Stimulated activated naive CD4-positive, alpha-beta T cell (primary cell): ENCODE data around the gene ATXN7L1.
A peak's percentile ranks its signal among the peaks of the same experiment; 100 is the strongest.

Experiments used
- DNase-seq, 6 experiments: peaks; one replicate each; lab custom pipeline; 2025; lab: John Stamatoyannopoulos, UW

Gene ATXN7L1

DNA sequence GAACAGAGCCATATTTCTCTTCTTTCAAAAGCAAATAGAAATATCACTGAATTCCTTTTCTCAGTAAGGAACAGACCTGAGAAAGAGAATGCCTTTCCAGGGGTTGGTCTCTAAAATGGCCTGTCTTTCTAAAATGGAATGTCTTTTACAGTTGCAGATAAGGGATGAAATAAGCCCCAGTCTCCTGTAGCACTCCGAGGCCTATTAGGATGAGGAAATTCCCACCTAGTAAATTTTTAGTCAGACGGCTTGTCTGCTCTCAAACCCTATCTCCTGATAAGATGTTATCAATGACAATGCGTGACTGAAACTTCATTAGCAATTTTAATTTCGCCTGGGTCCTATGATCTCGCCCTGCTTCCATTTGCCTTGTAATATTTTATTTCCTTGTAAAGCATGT lies 292.2 kb downstream of the ATXN7L1 start:
- no peak for DNase-seq

DNA sequence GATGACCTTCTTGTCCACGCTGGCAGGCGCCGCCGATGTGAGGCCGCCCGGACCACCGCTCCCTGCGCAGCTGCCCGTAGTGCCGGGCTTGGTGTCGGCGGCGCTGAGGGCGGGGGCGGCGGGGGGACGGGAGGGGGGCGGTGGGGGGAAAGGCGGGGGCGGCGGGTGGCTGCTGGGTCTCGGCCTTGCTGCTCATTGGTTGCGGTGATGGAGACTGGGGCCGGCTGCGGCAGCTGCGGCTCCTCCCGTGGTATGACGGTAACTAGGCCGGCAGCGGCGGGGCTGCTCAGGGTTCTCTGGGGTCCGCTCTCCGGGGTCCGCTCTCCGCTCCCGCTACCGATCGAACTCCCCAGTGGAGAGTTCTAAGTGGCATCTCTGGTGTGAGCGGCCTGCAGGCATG lies 293.3 kb downstream of the ATXN7L1 start:
- DNase-seq, result no peak

DNA sequence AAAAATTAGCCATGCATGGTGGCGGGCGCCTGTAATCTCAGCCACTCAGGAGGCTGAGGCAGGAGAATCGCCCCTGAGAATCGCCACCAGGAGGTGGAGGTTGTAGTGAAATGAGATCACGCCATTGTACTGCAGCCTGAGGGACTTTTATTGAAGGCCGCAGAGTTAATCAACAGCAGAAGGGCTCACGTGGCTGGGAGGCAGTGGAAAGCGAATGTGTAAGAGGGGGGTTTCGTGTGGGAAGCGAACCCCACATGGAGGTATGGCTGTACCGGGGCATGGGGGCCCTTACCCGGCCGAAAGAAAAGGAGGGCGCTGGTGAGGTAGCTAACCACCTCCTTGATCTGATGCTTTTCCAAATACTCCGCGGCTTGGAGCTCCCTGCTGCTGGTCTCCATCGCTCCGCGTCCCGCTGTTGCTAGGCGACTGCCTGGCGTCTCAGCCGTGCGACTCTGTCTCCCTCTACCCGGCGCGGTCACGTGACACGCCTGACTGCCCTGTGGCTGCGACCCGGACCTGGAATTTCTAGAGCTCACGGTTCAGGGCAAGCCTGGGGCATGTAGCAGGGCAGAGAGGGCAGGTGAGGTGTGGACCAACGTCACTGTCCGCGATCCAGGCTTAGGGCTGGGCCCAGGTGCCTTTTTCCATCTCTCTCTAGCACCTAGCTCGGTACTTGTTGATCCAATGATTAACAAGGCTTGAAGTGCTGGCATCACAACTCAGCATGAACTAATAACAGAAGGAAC lies 295.2 kb downstream of the ATXN7L1 start, which contains the start of gene EFCAB10:
Gene EFCAB10, minus strand, starts transcription at position 428 of the 746 bp plus-strand sequence. Its CDS starts 30 bp downstream, at position 398.
- peak in 2 of 6 experiments; percentile 9 to 21 for DNase-seq

DNA sequence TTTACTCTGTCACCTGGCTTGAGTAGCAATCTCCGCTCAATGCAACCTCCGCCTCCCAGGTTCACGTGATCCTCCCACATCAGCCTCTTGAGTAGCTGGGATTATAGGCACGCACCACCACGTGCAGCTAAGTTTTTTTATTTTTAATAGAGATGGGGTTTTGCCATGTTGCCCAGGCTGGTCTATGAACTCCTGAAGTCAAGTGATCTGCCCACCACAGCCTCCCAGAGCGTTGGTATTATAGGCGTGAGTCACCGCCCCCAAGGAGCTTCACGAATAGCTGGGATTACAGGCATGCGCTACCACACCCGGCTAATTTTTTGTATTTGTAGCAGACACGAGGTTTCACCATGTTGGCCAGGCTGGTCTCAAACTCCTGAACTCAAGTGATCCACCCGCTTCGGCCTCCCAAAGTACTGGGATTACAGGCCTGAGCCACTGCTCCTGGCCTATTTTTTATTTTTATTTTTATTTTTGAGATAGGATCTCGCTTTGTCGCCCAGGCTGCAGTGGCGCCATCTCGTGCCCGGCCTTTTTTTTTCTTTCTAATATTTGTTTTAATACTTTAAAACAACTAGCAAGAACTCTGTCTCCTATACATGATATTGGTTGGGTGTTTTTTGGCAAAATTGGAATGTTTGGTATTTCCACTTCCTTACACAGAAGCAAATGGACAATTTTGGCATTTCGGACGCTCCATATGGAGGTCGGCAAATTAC lies 296.2 kb downstream of the ATXN7L1 start:
- DNase-seq, result no peak

DNA sequence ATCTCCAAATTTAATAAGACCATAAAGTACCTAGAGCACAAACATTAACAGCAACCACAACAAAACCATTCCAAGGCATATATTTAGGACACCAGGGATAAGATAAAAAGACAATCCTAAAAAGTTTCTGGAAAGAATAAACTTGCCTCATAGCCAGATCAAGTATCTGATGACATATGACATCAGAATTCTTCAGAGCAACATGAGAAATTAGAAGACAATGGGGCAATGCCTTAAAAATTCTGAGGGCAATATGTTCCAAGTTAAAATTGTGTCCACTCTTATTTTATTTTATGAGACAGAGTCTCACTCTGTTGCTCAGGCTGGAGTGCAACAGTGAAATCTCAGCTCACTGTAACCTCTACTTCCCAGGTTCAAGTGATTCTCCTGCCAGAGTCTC lies 297.9 kb downstream of the ATXN7L1 start:
- no peak for DNase-seq

DNA sequence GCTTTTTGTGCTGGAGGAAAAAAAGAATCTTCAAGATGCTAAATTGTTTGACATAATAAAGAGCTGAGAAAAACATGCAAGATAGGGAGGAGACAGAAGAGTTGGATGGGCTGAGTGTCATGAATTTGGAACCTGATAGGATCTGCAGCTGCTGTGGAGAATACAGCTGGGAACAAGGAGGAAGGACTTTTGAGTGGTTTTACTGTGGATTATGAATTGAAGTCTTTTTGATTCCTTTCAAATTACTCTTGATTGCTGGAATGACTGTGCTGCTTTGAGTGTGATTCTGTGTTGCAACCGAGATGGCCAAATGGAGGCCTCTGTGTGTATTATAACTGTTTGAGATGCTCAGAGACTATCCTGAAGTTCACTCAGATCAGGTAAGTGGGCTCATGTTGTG lies 299.1 kb downstream of the ATXN7L1 start:
- no peak for DNase-seq

DNA sequence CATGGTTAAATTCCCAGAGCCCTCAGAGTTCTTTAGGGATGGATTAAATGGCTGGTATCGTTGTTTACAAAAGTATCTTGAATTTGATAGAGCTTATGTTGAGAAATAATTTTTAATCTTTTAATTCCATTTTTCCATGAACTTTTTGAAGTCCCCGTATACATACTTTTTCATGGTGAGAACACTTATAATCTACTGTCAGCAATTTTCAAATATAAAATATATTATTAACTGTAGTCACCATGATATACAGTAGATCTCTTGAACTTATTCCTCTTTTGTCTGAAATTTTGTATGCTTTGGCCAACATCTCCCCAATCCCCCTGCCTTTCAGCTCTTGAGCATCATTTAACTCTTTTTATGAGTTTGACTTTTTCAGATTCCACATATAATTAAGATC lies 304.5 kb downstream of the ATXN7L1 start:
- DNase-seq, result no peak

DNA sequence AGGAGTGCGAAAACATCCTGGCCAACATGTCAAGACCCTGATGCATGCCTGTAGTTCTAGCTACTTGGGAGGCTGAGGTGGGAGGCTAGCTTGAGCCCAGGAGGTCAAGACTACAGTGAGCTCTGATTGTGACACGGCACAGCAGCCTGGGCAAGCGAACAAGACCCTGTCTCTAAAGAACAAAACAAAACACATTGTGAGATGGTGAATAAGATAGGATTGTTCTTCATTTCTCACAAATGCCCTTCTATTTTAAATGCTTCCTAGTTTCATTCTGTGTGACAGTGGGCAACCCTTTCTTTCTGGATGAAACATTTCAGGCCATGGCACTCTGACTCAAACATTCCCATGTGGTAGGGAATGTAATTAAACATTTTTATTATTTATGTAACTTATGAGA lies 308.6 kb downstream of the ATXN7L1 start:
- DNase-seq, result no peak

DNA sequence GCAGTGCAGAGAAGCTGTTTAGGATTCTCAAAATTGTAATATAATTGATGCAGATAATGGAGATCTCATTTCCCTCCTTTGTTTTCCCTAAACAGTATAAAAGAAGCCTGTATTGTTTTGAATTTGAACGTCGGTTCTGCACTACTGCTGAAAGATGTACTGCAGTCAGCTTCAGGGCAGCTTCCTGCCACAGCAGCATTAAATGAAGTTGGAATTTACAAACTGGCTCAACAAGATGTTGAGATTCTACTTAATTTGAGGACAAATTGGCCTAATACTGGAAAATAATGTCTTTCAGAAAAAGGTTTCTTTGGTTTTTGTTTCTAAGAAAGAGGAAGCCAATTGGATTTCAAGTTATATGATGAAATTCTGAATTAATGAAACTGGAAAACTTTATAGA lies 309.4 kb downstream of the ATXN7L1 start:
- DNase-seq, result no peak

DNA sequence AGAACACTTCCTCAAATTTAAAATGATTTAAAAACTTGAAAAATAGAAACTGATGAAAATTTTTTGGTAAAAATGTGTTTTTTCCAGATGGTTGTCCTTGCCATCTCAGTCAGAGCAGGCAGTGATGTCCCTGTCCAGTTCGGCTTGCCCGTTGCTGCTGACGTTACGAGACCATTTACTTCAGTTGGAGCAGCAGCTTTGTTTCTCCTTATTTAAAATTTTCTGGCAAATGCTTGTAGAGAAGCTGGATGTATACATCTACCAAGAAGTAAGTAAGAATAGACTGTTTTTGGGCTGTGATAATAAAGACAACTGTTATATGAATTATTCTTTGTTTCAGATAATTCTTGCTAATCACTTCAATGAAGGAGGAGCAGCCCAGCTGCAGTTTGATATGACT lies 311.2 kb downstream of the ATXN7L1 start:
- DNase-seq, result no peak

DNA sequence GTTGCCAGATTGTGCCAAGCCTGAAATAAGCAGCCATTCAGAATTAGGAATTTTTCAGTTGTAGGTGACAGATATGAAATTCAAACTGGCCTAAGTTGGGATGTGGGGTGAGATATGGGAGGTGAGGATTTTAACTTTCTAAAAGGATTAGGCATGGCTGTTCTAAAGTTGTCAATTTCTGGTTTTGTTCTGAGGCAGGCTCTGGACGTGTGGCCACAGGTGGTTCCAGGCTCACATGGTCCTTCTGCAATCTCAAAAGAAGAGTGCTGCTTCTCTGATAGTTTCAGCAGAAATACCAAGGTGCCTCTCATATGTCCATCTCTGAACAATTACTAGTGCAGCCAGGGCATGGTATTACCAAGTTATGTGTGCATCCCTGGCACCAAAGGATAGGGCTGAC lies 316.5 kb downstream of the ATXN7L1 start:
- no peak for DNase-seq
